ENCODE data around the gene ARL6IP5. TPM values are rescaled to one million over a fixed set of nuclear protein-coding genes. Genes with fewer than 3 reads are reported as not detected.

ARL6IP5 gene
- total and polyA plus RNA-seq, 9 of the 15 experiments (the other 6 are each of a cell fraction or from before 2014, with no cell fraction given), result 10.3 to 54.0 (median 12.7) TPM

DNA sequence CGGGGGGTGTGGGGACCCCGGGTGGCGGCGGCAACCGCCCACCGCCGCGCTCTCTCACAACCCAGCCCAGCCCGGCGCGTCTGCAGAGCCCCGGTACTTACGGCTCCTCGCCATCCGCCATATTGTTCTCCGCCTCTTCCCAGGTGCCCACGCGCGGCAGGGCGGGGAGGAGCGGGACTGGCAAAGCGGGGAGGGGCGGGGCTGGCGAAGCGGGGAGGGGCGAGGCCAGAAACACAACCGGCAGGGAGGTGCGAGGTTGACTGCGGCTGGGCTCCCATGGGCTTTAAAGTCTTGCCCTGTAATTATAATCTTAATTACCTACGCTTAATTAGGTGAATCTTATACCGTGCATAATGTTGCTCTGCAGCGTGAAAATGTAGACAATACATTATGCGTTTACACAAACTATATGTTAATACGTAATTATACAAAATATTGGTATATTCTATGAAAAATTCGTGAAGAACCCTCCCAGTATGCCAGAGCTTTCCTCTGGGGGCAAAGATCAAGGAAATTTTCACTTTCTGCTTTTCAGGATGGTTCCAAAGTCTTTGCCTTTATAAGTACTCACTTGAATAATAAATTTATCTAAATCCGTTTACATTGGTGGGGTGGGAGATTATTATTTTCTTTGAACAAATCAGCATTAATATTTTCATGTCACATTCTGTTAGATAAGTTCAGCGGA, 4.4 kb upstream of the ARL6IP5 start, which contains the start of gene UBA3 (continued):
- TF ChIP-seq, protein P1, sequence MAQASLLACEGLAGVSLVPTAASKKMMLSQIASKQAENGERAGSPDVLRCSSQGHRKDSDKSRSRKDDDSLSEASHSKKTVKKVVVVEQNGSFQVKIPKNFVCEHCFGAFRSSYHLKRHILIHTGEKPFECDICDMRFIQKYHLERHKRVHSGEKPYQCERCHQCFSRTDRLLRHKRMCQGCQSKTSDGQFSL (CRISPR knock-in tag; IDR thresholded peaks at IDR 0.05), result no peak
- TF ChIP-seq, protein P1 (tag; IDR thresholded peaks at IDR 0.05), result no peak
- no peak for TF ChIP-seq CBX3 (IDR thresholded peaks at IDR 0.05; ENCODE audit: borderline replicate concordance in 1 of 2, low read length in 2 of 2)
- TF ChIP-seq PHF8 (IDR thresholded peaks at IDR 0.05; ENCODE audit: borderline replicate concordance, low read length), result peak; percentile 48; the same call in 1 of the 2 replicates
- TF ChIP-seq, protein P2, sequence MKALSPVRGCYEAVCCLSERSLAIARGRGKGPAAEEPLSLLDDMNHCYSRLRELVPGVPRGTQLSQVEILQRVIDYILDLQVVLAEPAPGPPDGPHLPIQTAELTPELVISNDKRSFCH (CRISPR knock-in tag; IDR thresholded peaks at IDR 0.05), result no peak
- TF ChIP-seq, protein P2 (tag; IDR thresholded peaks at IDR 0.05), result no peak
- TF ChIP-seq ESRRA (IDR thresholded peaks at IDR 0.05; ENCODE audit: borderline replicate concordance, low read depth), result no peak
- peak; percentile 58; the same call in 1 of the 2 replicates for TF ChIP-seq POLR2H (tag; IDR thresholded peaks at IDR 0.05; ENCODE audit: low read depth)
- TF ChIP-seq HDAC2 (IDR thresholded peaks at IDR 0.05), result no peak
- no peak for TF ChIP-seq GATAD2A (IDR thresholded peaks at IDR 0.05)
- no peak for TF ChIP-seq TAF15 (IDR thresholded peaks at IDR 0.05; ENCODE audit: low read depth, low read length)
- TF ChIP-seq SMC3 (conservative IDR thresholded peaks at IDR 0.05; ENCODE audit: insufficient read depth, low read depth, low read length), result no peak
- no peak for TF ChIP-seq ZNF644 (tag; IDR thresholded peaks at IDR 0.05; ENCODE audit: low read depth)
- peak; percentile 80 for TF ChIP-seq VEZF1 (CRISPR knock-in tag; IDR thresholded peaks at IDR 0.05)
- TF ChIP-seq SMAD2 (IDR thresholded peaks at IDR 0.05; ENCODE audit: low read depth, low read length), result no peak
- TF ChIP-seq CUX1 (CRISPR knock-in tag; IDR thresholded peaks at IDR 0.05), result no peak
- TF ChIP-seq, protein P3, sequence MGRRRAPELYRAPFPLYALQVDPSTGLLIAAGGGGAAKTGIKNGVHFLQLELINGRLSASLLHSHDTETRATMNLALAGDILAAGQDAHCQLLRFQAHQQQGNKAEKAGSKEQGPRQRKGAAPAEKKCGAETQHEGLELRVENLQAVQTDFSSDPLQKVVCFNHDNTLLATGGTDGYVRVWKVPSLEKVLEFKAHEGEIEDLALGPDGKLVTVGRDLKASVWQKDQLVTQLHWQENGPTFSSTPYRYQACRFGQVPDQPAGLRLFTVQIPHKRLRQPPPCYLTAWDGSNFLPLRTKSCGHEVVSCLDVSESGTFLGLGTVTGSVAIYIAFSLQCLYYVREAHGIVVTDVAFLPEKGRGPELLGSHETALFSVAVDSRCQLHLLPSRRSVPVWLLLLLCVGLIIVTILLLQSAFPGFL (CRISPR knock-in tag; IDR thresholded peaks at IDR 0.05), result no peak
- no peak for TF ChIP-seq ARHGAP35 (IDR thresholded peaks at IDR 0.05; ENCODE audit: partially characterized antibody)
- no peak for TF ChIP-seq TFAM (CRISPR knock-in tag; conservative IDR thresholded peaks at IDR 0.05)

Data from K562 (cell line).